Esophagus squamous epithelium (tissue), 5 donors: ENCODE measurements around the gene FAM3D. TPM values are rescaled to one million over a fixed set of nuclear protein-coding genes. Genes with fewer than 3 reads are reported as not detected.
A peak's percentile ranks its signal among the peaks of the same experiment; 100 is the strongest.
"Not testable (repeated sequence)": the region's sequence is repeated elsewhere in the genome, so short reads cannot be mapped to it uniquely, and the experiment has no call there.

Experiments used
- DNase-seq: peaks from one replicate; lab custom pipeline; 2025; lab: John Stamatoyannopoulos, UW
- H3K27ac ChIP-seq, 4 donors: fragments of 200-600 bp; sonication (generic); one replicate each; pipeline ENCODE4 v1.5.1; 2016 to 2019; ENCODE audit warnings: mild to moderate bottlenecking in 1 of 4
- H3K27me3 ChIP-seq, 4 donors: fragments of 200-600 bp; sonication (generic); 1 replicate in 3 of 4; 2 replicates in 1 of 4; pipeline versions ENCODE4 v1.5.1 to v1.6.0; 2017 to 2021; ENCODE audit warnings: antibody characterized with exemption in 1 of 4
- H3K36me3 ChIP-seq, 3 donors: fragments of 200-600 bp; sonication (generic); one replicate each; pipeline ENCODE4 v1.5.1; 2016 to 2019
- H3K4me1 ChIP-seq, 3 donors: fragments of 200-600 bp; sonication (generic); one replicate each; pipeline ENCODE4 v1.5.1; 2017 to 2019
- H3K4me3 ChIP-seq, 4 donors: fragments of 200-600 bp; sonication (generic); 1 replicate in 3 of 4; 2 replicates in 1 of 4; pipeline ENCODE4 v1.5.1; 2016 to 2019; ENCODE audit warnings: mild to moderate bottlenecking in 2 of 4, moderate library complexity in 1 of 4
- H3K9me3 ChIP-seq, 3 donors: fragments of 200-600 bp; sonication (generic); one replicate each; pipeline ENCODE4 v1.5.1; 2016 to 2019
- POLR2A ChIP-seq, 4 donors: fragments of 450-650 bp; IDR thresholded peaks; one replicate each; pipeline ENCODE4 v1.6.1; 2017; ENCODE audit warnings: antibody characterized with exemption in 4 of 4, mild to moderate bottlenecking in 4 of 4, moderate library complexity in 3 of 4
- WGBS, 2 donors: methylation state at CpG; one replicate each; pipeline ENCODE4 v1.1.5; 2018; 5-methylcytosine and 5-hydroxymethylcytosine counted together
- intact Hi-C: fragments of 100-400 bp; cut with DNase I; formaldehyde crosslinking; loops from one replicate; pipeline ENCODE4 v1.15.0; 2022
- total RNA-seq, 4 donors: library from RNA; depleted of rRNA; stranded (reverse); fragments of >200 nt; gene quantifications; one replicate each; pipeline ENCODE4 v1.1.0, GENCODE V29; 2016
- TF ChIP-seq, protein P1 (sequence below), 6 experiments: fragments of 450-650 bp in 4 of 6; fragments of 200-600 bp in 2 of 6; sonication (generic) in 2 of 6; IDR thresholded peaks; one replicate each; pipeline ENCODE4 v1.5.1; 2016 to 2019; ENCODE audit warnings: antibody characterized with exemption in 6 of 6, mild to moderate bottlenecking in 4 of 6, moderate library complexity in 4 of 6
- donor health status: DM: yes; HTN: yes; CAD: no.

FAM3D gene, protein sequence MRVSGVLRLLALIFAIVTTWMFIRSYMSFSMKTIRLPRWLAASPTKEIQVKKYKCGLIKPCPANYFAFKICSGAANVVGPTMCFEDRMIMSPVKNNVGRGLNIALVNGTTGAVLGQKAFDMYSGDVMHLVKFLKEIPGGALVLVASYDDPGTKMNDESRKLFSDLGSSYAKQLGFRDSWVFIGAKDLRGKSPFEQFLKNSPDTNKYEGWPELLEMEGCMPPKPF
- 100 to 1,000 TPM in 3 of 4 donors, 10 to 100 TPM in 1; 84.3 to 214 (median 128) TPM for total RNA-seq

GRCh38 chr3:58666683-58667082 is at the start of gene FAM3D:
TSS of gene FAM3D (minus strand) at chr3:58666774. CDS start at chr3:58655563, 11,211 bp downstream.
- Histone ChIP-seq H3K4me3 (peak within 1 kb of the TSS in 3 of 4 donors; percentile 7 to 27 (median 15)), H3K9me3 (no peaks in the 10 kb centered on the region), H3K27ac (peak within 1 kb of the TSS; percentile 45 to 59 (median 50)), H3K27me3 (no peaks in the 10 kb centered on the region), H3K36me3 (no peaks in the 10 kb centered on the region), H3K4me1 (peaks cover 0 to 19% (median 4%) of the 10 kb centered on the region in 3 donors)
- DNase-seq: no peak
- intact Hi-C loops: no loop called here
- 13 to 17% methylated on average over 1 of the region's 6 CpGs for WGBS, 2 donors
- TF ChIP-seq, protein P1, sequence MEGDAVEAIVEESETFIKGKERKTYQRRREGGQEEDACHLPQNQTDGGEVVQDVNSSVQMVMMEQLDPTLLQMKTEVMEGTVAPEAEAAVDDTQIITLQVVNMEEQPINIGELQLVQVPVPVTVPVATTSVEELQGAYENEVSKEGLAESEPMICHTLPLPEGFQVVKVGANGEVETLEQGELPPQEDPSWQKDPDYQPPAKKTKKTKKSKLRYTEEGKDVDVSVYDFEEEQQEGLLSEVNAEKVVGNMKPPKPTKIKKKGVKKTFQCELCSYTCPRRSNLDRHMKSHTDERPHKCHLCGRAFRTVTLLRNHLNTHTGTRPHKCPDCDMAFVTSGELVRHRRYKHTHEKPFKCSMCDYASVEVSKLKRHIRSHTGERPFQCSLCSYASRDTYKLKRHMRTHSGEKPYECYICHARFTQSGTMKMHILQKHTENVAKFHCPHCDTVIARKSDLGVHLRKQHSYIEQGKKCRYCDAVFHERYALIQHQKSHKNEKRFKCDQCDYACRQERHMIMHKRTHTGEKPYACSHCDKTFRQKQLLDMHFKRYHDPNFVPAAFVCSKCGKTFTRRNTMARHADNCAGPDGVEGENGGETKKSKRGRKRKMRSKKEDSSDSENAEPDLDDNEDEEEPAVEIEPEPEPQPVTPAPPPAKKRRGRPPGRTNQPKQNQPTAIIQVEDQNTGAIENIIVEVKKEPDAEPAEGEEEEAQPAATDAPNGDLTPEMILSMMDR (IDR thresholded peaks at IDR 0.05): no peak
- no peak for TF ChIP-seq POLR2A (IDR thresholded peaks at IDR 0.05)

DNA sequence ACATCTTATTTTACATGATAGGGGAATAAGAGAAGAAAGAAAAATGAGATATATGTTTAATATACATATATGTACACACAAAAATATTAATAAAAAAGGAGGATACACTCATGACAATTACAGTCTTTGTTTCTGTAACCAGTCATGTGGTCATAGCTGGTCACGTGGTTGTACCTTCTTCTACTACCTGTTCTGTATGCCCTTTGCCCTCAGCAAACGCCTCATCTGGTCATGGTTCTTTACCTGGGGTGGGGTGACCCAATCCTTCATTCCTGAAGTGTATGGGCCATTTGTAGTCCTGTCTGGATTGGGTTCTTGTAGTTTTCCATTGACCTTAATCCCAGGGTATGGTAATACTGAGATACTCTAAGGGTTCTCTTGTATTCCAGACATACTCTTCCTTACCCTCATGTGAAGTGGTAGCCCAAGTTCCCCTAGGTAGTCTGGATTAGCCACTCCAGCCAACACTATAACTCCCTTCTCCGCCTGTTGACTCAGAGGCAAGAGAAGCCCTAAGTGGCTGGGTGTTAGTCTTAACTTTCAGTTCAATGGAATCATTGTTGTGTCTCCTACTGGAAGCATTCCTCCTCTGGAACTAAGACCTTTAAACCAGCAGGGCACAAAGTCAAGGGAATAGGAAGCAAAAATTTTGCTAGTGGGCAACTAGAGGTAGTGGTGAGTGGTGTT is 47.3 kb upstream of the FAM3D start:
- Histone ChIP-seq H3K27me3 (no peaks in the 10 kb centered on the region), H3K36me3 (no peaks in the 10 kb centered on the region), H3K9me3 (no peaks in the 10 kb centered on the region), H3K4me1 (no peaks in the 10 kb centered on the region), H3K4me3 (no peak overlapping the region), H3K27ac (no peak overlapping the region)
- intact Hi-C loops: no loop called here
- WGBS, 2 donors: 79% methylated on average over 2 to 3 of the region's 3 CpGs
- TF ChIP-seq POLR2A (IDR thresholded peaks at IDR 0.05): no peak
- TF ChIP-seq, protein P1 (IDR thresholded peaks at IDR 0.05): no peak
- no peak for DNase-seq

GRCh38 chr3:58711871-58712270 is 45.3 kb upstream of the FAM3D start:
- Histone ChIP-seq H3K9me3 (no peaks in the 10 kb centered on the region), H3K27me3 (no peaks in the 10 kb centered on the region), H3K36me3 (no peaks in the 10 kb centered on the region), H3K4me1 (no peaks in the 10 kb centered on the region), H3K4me3 (no peak overlapping the region), H3K27ac (no peak overlapping the region)
- WGBS, 2 donors: 71 to 80% methylated on average over 7 to 8 of the region's 8 CpGs
- TF ChIP-seq POLR2A (IDR thresholded peaks at IDR 0.05): no peak
- TF ChIP-seq, protein P1 (IDR thresholded peaks at IDR 0.05): no peak
- intact Hi-C loops: no loop called here
- DNase-seq: no peak

DNA sequence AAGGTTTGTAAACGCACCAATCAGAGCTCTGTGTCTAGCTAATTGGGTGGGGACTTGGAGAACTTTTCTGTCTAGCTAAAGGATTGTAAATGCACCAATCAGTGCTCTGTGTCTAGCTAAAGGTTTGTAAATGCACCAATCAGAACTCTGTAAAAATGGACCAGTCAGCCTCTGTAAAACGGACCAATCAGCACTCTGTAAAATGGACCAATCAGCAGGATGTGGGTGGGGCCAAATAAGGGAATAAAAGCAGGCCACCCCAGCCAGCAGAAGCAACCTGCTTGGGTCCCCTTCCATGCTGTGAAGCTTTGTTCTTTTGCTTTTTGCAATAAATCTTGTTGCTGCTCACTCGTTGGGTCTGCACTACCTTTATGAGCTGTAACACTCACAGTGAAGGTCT is 42.4 kb upstream of the FAM3D start:
- H3K27ac ChIP-seq, H3K4me1 ChIP-seq, DNase-seq, intact Hi-C loops, H3K27me3 ChIP-seq, H3K36me3 ChIP-seq, H3K9me3 ChIP-seq, H3K4me3 ChIP-seq: not testable (repeated sequence)
- 75 to 97% methylated on average over 3 of the region's 3 CpGs for WGBS, 2 donors

DNA sequence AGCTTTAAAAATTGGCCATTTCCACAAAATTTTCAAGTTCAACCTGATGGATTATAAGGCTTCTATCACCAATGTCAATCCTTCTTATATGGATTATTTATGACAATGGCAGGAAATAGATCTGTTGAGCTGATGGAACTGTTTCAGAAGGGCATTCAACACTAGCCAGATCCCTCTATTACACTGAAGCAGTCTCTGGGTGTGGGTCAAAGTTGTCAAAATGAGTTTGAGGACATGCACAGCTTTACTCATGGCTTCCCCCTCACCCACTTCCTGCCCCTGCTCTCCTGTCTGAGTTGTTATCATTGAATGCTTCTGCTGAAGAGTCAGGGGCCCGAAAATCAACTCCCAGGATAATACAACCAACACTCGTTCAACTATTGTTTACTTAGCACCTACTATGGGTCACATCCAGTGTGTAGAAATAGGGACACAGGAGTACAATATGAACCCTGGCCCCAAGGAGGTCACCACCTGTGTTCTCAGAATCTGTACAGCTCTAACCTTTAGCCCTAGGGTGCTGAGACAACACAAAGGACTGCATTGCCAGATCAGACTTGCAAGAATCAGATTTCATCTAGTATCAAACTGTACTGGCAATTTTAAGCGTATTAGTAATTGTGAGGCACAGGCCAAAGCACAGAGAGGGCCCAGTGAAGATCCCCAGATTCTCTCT is 41.7 kb upstream of the FAM3D start:
- no peaks in the 10 kb centered on the region for H3K27me3 ChIP-seq
- WGBS, 2 donors: 70 to 80% methylated on average over 3 of the region's 3 CpGs
- no peaks in the 10 kb centered on the region for H3K36me3 ChIP-seq
- H3K4me1 ChIP-seq: no peaks in the 10 kb centered on the region
- intact Hi-C loops: no loop called here
- H3K27ac ChIP-seq: no peak overlapping the region
- no peak for TF ChIP-seq POLR2A (IDR thresholded peaks at IDR 0.05)
- TF ChIP-seq, protein P1 (IDR thresholded peaks at IDR 0.05): no peak
- H3K4me3 ChIP-seq: no peak overlapping the region
- no peak for DNase-seq
- H3K9me3 ChIP-seq: no peaks in the 10 kb centered on the region
